Stimulated activated CD8-positive, alpha-beta memory T cell treated with anti-CD3 and anti-CD28 coated beads, Interleukin-7, amount 100 ng/mL, for 1 hour (primary cell): ENCODE data around the gene NLRP6.
"Not testable (repeated sequence)": the region's sequence is repeated elsewhere in the genome, so short reads cannot be mapped to it uniquely, and the experiment has no call there.

Experiments
- DNase-seq, 2 donors: peaks; one replicate each; pipeline ENCODE4 v3.0.0-alpha.2; 2020; ENCODE audit warnings: low read depth in 2 of 2

NLRP6 gene

GRCh38 chr11:308740-309665 lies 30.8 kb downstream of the NLRP6 start:
- not testable (repeated sequence) for DNase-seq

GRCh38 chr11:309979-310572 lies 31.9 kb downstream of the NLRP6 start:
- not testable (repeated sequence) for DNase-seq

GRCh38 chr11:311013-311748 lies 33.0 kb downstream of the NLRP6 start:
- not testable (repeated sequence) for DNase-seq

DNA sequence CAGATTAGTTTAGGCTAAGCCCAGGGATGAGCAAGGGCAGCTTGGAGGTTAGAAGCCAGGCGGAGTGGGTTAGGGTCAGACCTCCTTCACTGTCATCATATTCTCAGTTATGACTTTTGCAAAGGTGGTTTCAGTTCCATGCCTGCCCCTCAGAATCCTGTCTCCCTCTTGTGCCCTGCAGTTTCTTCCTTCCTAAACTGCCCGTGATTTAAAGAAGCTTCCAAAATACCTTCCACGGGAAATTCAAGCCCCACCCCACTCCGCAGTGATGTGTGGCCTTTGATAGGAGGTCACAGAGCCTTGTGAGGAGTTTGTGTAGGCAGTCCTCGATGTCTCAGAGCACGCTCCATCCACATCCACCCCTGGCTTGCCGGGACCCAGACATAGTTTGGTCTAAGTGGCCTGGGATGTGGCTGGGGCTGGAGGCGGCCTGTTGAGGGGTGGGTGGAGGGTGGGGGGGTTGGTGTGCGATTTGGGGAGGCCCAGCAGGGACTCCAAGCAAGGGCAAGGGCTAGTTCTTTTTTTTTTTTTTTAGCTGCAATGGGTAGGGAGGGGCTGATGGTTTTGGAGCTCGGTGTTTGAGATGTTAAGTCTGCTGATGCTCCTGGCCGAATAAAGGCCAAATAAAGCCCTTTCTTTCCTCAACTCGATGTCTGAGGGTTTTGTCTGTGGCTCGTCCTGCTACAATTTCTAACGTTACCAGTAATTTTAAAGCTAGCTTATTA lies 34.0 kb downstream of the NLRP6 start:
- no peak for DNase-seq

DNA sequence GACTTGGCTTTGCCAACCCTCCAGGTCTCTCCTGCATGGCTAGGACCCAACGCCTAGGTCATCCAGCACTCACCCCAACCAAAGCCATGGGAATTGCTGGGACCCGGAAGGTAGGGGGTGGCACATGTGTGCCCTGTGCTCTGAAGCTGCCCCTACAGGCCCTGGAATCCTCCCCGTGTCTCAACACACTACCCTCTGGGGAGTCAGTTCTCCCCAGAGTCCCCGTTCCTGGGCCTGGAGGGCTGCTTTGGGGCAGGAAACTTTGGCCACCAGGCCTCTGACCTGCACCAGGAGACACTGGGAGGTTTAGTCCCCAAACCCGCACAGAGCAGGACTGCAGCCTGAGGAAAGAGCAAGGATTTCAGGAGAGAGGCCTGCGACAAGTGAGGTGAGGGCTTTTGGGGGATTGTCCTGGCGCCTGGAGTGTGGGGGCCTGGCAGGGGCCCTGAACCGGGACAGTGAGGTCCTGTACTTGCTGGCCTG lies 35.1 kb downstream of the NLRP6 start:
- no peak for DNase-seq

- DNase-seq = peak in 1 of 2 donors; percentile 34
Measured at GRCh38 chr11:313787-314553, 35.8 kb downstream of the NLRP6 start, which contains the start of gene IFITM1. Gene IFITM1 (plus strand): TSS chr11:314040. CDS start chr11:314171, 131 bp downstream.

DNA sequence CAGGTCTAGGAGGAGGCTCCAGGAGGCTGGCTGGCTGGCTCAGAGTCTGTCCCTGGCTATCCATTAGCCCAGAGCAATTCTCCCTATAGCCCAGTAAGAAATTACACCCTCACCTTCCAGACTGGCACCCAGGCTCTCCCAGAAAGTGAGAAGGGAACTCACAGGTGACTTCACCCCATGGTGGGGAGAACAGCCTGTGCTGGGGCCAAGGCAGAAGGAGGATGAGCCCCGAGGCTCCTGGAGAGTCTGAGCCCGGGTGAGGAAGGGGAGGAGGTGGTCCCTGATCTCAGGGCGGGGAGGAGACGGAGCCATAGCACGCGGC lies 36.3 kb downstream of the NLRP6 start:
- DNase-seq = not testable (repeated sequence)

GRCh38 chr11:315051-315481 lies 36.9 kb downstream of the NLRP6 start:
- no peak for DNase-seq

- DNase-seq = no peak
Measured at GRCh38 chr11:315516-315994, 37.3 kb downstream of the NLRP6 start.

- no peak for DNase-seq
Measured at GRCh38 chr11:316031-316701, 38.0 kb downstream of the NLRP6 start.

GRCh38 chr11:316891-317301 lies 38.7 kb downstream of the NLRP6 start:
- no peak for DNase-seq

DNA sequence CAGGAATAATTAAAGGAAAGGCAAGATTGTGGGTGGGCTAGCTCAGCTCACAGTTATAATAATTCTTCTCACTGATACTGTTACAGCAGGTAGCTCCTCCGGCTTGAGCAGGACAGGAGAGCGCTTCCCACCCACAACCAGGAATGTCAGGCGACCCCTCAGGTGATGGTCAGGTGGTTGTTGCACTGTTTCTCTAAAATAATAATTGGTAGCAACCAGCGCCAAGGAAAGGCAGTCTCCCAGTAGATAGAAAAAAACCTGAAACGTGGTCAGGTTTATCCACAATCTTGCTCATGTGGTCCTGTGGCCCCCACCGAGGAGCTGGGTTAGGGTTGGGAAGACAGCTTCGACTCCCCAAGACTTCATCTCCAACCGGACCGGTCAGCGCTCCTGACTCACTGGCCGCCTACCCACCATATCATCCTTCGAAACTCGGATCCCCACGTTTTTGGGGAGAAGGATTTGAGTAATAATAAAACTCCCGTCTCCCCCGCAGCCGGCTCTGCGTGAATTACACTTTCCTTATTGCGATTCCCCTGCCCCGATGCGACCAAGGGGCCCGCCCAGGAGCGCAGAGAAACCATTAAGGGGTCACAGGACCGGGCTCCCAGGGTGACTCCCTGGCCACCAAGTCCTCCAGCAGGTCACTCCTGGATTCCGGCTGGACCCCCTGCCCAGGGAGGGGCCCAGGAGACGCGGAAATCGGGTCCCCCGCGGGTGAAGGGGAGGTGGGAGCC lies 39.6 kb downstream of the NLRP6 start:
- DNase-seq = not testable (repeated sequence)

DNA sequence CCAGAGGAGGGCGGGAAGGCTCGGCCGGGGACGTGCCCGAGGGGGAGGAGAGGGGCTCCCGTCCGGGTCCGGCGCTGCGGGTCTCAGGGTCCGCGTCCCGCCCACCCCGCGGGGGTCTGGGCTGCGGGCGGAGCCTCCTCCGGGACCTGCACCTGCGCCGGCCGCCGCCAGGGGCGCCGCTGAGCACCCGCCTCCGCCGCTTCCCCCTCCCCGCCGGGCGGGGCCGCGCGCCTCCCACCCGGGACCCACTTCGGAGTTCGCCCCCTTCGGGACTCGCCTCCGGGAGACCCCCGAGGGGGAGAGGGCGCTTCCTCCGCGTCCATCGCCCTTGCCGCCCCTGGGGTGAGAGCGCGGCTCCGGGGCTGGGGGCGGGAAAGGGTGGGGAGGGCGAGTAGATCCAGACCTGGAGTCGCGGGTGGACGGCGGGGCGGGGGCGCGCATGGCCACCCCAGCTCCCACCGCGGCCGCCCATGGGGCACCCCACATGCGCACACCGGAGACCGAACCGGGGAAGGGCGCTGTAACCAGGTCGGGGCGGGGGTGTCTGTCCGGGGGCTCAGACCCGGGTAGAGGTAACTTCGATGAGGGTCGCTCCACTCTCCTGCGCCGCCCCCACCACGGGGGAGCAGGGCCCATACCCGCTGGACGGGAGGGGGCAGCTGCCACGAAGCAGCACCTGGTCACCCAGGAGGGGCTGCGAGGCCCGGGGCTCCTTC lies 40.4 kb downstream of the NLRP6 start:
- not testable (repeated sequence) for DNase-seq

DNA sequence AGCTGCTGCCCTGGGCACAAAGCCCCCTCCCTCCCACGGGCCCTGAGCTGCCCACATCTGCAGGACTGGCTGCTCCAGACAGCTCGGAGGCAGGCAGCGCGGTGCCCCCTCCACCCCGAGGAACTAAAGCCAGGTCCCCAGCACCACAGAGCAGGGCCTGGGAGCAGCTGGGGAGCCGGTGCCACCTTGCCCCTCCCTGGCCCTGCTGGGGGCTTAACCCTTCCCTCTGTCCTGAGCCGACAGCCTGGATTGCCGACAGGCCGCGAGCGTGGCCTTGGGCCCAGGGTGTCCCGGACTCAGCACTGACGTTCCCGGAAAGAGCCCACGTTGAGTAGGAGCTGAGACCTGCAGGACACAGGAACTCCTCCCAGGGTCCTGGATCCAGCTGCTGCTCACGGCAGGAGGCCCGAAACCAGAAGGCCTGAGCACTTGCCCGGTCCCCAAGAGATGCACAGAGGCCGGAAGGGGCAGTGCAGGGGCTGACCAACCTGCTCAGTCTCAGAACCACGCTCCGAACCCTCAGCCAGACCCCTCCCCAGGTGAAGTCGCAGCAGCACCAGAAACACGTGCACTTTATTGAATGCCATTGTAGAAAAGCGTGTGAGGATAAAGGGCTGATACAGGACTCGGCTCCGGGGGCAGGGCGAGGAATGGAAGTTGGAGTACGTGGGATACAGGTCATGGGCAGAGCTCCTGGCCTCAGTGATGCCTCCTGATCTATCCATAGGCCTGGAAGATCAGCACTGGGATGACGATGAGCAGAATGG lies 41.1 kb downstream of the NLRP6 start:
- DNase-seq = not testable (repeated sequence)

DNA sequence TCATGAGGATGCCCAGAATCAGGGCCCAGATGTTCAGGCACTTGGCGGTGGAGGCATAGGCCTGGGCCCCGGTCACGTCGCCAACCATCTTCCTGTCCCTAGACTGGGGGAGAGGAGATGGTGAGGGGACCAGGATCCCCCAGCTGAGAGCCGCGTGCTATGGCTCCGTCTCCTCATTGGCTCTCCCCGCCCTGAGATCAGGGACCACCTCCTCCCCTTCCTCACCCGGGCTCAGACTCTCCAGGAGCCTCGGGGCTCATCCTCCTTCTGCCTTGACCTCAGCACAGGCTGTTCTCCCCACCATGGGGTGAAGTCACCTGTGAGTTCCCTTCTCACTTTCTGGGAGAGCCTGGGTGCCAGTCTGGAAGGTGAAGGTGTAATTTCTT lies 41.7 kb downstream of the NLRP6 start:
- not testable (repeated sequence) for DNase-seq

- DNase-seq = no peak
Measured at GRCh38 chr11:324156-324555, 45.9 kb downstream of the NLRP6 start.

DNA sequence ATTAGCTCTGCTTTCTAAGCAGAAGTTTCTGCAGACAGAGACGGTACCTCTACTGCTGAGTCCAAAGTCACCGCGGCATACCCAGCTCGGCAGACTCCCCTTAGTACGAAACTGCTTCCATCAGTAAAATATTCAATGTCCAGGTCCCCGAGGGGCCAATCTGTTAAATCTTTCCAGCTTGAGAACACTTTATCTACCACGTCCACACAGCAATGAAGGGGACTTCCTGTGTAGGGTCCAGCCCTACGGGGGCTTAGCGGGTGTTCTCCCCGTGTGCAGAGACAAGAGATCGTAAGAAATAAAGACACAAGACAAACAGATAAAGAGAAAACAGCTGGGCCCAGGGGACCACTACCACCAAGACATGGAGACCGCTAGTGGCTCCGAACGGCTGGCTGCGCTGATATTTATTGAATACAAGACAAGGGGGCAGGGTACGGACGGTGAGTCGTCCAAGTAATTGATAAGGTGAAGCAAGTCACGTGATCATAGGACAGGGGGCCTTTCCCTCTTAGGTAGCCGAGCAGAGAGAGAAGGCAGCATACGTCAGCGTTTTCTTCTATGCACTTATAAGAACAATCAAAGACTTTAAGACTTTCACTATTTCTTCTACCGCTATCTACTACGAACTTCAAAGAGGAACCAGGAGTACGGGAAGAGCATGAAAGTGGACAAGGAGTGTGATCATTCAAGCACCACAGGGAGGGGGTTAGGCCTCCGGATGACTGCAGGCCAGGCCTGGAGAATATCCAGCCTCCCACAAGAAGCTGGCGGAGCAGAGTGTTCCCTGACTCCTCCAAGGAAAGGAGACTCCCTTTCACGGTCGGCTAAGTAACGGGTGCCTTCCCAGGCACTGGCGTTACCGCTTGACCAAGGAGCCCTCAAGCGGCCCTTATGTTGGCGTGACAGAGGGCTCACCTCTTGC lies 46.6 kb downstream of the NLRP6 start:
- not testable (repeated sequence) for DNase-seq
